ENCODE measurements around the gene GUCA1C.

DNA sequence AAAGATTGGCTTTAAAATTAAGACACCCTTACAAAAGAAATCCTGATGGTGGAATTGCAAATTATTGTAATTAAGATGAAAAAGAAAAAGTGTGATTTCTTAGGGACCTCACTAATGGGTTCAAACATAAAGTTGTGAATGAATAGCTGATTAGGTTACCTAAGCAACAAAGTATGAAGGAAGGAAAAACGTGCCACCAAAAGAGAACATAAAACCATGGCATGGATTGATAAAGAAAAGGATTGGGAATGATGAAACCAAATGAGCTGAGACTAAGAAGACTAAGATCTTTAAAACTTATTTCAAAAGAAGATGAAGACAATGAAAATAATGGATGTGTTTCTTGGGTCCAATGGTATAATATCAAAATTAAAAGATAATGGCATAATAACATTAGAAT, 32.2 kb upstream of the GUCA1C start:
- TF ChIP-seq, protein P1, sequence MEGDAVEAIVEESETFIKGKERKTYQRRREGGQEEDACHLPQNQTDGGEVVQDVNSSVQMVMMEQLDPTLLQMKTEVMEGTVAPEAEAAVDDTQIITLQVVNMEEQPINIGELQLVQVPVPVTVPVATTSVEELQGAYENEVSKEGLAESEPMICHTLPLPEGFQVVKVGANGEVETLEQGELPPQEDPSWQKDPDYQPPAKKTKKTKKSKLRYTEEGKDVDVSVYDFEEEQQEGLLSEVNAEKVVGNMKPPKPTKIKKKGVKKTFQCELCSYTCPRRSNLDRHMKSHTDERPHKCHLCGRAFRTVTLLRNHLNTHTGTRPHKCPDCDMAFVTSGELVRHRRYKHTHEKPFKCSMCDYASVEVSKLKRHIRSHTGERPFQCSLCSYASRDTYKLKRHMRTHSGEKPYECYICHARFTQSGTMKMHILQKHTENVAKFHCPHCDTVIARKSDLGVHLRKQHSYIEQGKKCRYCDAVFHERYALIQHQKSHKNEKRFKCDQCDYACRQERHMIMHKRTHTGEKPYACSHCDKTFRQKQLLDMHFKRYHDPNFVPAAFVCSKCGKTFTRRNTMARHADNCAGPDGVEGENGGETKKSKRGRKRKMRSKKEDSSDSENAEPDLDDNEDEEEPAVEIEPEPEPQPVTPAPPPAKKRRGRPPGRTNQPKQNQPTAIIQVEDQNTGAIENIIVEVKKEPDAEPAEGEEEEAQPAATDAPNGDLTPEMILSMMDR (IDR thresholded peaks at IDR 0.05), result no peak
- TF ChIP-seq POLR2A (IDR thresholded peaks at IDR 0.05), result no peak

All from thyroid gland (tissue), 4 donors.